ENCODE measurements around the gene AHNAK2. TPM values are rescaled to one million over a fixed set of nuclear protein-coding genes. Genes with fewer than 3 reads are reported as not detected.

The AHNAK2 gene
- total RNA-seq, 6 experiments from 2014 or later = 50.2 to 76.2 (median 73.7) TPM

GRCh38 chr14:104983231-104983721 is 5.1 kb upstream of the AHNAK2 start:
- no peak for DNase-seq
- H3K27ac Mint-ChIP-seq = no peak overlapping the region
- TF ChIP-seq CTCF (IDR thresholded peaks at IDR 0.05) = no peak
- H3K36me3 Mint-ChIP-seq (ENCODE audit: low read depth) = no peaks in the 10 kb centered on the region
- H3K9me3 Mint-ChIP-seq = no peaks in the 10 kb centered on the region
- no peak overlapping the region for H3K4me3 Mint-ChIP-seq
- no peaks in the 10 kb centered on the region; the same call in 1 of the 2 replicates for H3K27me3 Mint-ChIP-seq (ENCODE audit: insufficient read depth)
- peaks cover 12% of the 10 kb centered on the region for H3K4me1 Mint-ChIP-seq (ENCODE audit: low read depth)

- Mint-ChIP-seq H3K4me1 (ENCODE audit: low read depth) (peaks cover 13% of the 10 kb centered on the region), H3K36me3 (ENCODE audit: low read depth) (no peaks in the 10 kb centered on the region), H3K27ac (no peak overlapping the region), H3K4me3 (no peak overlapping the region), H3K27me3 (ENCODE audit: insufficient read depth) (no peaks in the 10 kb centered on the region; the same call in 1 of the 2 replicates), H3K9me3 (no peaks in the 10 kb centered on the region)
- no peak for DNase-seq
- TF ChIP-seq CTCF (IDR thresholded peaks at IDR 0.05) = no peak
Measured at GRCh38 chr14:104982548-104983230, 4.5 kb upstream of the AHNAK2 start.

- DNase-seq = no peak
- no peaks in the 10 kb centered on the region for H3K36me3 Mint-ChIP-seq (ENCODE audit: low read depth)
- no peaks in the 10 kb centered on the region; the same call in 1 of the 2 replicates for H3K27me3 Mint-ChIP-seq (ENCODE audit: insufficient read depth)
- no peak for TF ChIP-seq CTCF (IDR thresholded peaks at IDR 0.05)
- H3K4me1 Mint-ChIP-seq (ENCODE audit: low read depth) = peaks cover 10% of the 10 kb centered on the region; the same call in 1 of the 2 replicates
- H3K9me3 Mint-ChIP-seq = no peaks in the 10 kb centered on the region
- no peak overlapping the region for H3K4me3 Mint-ChIP-seq
- H3K27ac Mint-ChIP-seq = no peak overlapping the region
Measured at GRCh38 chr14:104981699-104982541, 3.7 kb upstream of the AHNAK2 start.

- Mint-ChIP-seq H3K27ac (no peak overlapping the region), H3K4me3 (no peak overlapping the region), H3K4me1 (ENCODE audit: low read depth) (peaks cover 13% of the 10 kb centered on the region), H3K36me3 (ENCODE audit: low read depth) (no peaks in the 10 kb centered on the region), H3K9me3 (no peaks in the 10 kb centered on the region), H3K27me3 (ENCODE audit: insufficient read depth) (no peaks in the 10 kb centered on the region; the same call in 1 of the 2 replicates)
- no peak for DNase-seq
- no peak for TF ChIP-seq CTCF (IDR thresholded peaks at IDR 0.05)
Measured at GRCh38 chr14:104980611-104981531, 2.7 kb upstream of the AHNAK2 start.

All from HFFc6 (cell line).